Right atrium auricular region (tissue), 2 donors: Measurements from ENCODE around the gene OR5T2. TPM values are rescaled to one million over a fixed set of nuclear protein-coding genes. Genes with fewer than 3 reads are reported as not detected.

Experiments
- DNase-seq: peaks from one replicate; pipeline ENCODE4 v3.0.0-alpha.2; 2019; ENCODE audit warnings: low spot score
- H3K27ac ChIP-seq, 2 donors: fragments of 200-600 bp; sonication (generic); 1 replicate in 1 of 2; 2 replicates in 1 of 2; pipeline ENCODE4 v1.5.1; 2016 to 2019
- H3K27me3 ChIP-seq, 2 donors: fragments of 200-600 bp; sonication (generic); one replicate each; pipeline versions ENCODE4 v1.5.1 to v1.6.0; 2017 to 2019
- H3K36me3 ChIP-seq: fragments of 200-600 bp; sonication (generic); one replicate; pipeline ENCODE4 v1.5.1; 2016
- H3K4me1 ChIP-seq, 2 donors: fragments of 200-600 bp; sonication (generic); one replicate each; pipeline versions ENCODE4 v1.5.1 to v1.6.0; 2017 to 2019
- H3K4me3 ChIP-seq, 2 donors: fragments of 200-600 bp; sonication (generic); 1 replicate in 1 of 2; 2 replicates in 1 of 2; pipeline ENCODE4 v1.5.1; 2017 to 2019; ENCODE audit warnings: mild to moderate bottlenecking in 1 of 2, moderate library complexity in 1 of 2
- H3K9me3 ChIP-seq, 2 donors: fragments of 200-600 bp; sonication (generic); one replicate each; pipeline ENCODE4 v1.5.1; 2019
- total RNA-seq, 2 donors: library from RNA; depleted of rRNA; stranded (reverse); fragments of >200 nt; gene quantifications; one replicate each; pipeline ENCODE4 v1.1.0, GENCODE V29; 2016
- TF ChIP-seq, protein P1 (sequence below), 2 donors: fragments of 200-600 bp; sonication (generic); IDR thresholded peaks; one replicate each; pipeline ENCODE4 v1.5.1; 2019; ENCODE audit warnings: antibody characterized with exemption in 2 of 2

The OR5T2 gene
- total RNA-seq, 2 donors from 2014 or later: not detected

DNA sequence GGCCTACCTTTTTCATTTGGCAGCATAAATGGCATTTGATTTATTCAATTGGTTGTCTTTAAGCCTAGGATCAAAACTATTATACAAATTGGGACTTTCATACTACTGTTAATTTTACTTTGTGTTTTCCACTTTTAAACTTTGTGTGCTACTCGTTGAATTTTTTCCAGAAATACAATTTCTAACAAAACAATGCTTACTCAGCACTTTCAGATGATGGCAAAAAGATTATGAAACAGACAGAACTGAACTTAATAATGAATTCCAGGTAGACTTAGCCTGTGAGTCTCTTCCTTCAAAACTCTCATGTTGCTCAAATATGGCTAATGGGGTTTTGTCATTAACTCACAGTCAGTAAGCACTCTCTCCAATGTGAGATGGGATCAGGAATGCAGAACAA lies 26.3 kb downstream of the OR5T2 start:
- H3K9me3 ChIP-seq: no peaks in the 10 kb centered on the region
- no peak for DNase-seq

DNA sequence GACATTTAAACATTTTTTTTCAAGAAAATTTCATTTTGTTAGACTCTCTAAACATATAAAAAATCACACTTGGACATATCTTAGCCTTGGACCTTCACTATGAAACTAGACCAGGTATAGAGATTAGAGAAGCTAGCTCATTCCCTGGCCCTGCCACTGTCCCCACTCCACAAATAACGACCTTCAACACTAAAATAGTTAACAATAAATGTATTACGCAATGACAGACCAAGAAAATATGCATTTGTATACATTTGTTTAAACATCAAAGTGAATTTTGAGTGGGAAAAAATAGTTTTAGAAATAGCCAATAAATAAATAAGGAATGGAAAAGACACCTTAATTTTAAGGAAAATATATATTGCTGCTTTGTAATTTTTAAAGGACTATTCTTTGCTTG lies 36.7 kb downstream of the OR5T2 start:
- Histone ChIP-seq H3K9me3 (no peaks in the 10 kb centered on the region), H3K4me1 (no peaks in the 10 kb centered on the region)

More for the DNA sequence above, 26.3 kb downstream of the OR5T2 start:
- H3K4me1 ChIP-seq: no peaks in the 10 kb centered on the region
- TF ChIP-seq, protein P1, sequence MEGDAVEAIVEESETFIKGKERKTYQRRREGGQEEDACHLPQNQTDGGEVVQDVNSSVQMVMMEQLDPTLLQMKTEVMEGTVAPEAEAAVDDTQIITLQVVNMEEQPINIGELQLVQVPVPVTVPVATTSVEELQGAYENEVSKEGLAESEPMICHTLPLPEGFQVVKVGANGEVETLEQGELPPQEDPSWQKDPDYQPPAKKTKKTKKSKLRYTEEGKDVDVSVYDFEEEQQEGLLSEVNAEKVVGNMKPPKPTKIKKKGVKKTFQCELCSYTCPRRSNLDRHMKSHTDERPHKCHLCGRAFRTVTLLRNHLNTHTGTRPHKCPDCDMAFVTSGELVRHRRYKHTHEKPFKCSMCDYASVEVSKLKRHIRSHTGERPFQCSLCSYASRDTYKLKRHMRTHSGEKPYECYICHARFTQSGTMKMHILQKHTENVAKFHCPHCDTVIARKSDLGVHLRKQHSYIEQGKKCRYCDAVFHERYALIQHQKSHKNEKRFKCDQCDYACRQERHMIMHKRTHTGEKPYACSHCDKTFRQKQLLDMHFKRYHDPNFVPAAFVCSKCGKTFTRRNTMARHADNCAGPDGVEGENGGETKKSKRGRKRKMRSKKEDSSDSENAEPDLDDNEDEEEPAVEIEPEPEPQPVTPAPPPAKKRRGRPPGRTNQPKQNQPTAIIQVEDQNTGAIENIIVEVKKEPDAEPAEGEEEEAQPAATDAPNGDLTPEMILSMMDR (IDR thresholded peaks at IDR 0.05): no peak
- no peaks in the 10 kb centered on the region for H3K36me3 ChIP-seq
- no peak overlapping the region for H3K27ac ChIP-seq
- no peak overlapping the region for H3K4me3 ChIP-seq
- no peaks in the 10 kb centered on the region for H3K27me3 ChIP-seq

DNA sequence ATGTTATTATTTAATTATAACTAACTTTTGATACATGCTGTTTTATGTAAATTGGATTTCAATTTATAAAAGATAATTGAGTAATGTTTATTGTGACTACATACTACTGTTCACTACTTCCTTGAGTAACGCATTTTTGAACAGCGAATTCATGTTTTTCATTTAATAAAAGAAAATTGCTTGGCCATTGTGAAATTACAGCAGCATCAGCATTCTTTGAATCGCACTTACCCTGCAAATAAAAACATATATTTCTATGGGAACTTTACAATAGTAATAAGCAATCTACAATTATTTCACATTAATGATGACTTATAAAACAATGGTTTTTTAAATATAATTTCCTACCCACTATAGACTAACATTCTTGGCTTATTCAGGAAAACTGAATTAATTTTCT lies 37.4 kb downstream of the OR5T2 start:
- no peaks in the 10 kb centered on the region for H3K4me1 ChIP-seq
- H3K27ac ChIP-seq: no peak overlapping the region
- no peak for DNase-seq
- peaks cover 0 to 4% of the 10 kb centered on the region in 2 donors for H3K9me3 ChIP-seq
- H3K27me3 ChIP-seq: no peaks in the 10 kb centered on the region
- H3K36me3 ChIP-seq: no peaks in the 10 kb centered on the region
- H3K4me3 ChIP-seq: no peak overlapping the region
- TF ChIP-seq, protein P1 (IDR thresholded peaks at IDR 0.05): no peak

More for the DNA sequence above, 36.7 kb downstream of the OR5T2 start:
- DNase-seq: no peak
- Histone ChIP-seq H3K27me3 (no peaks in the 10 kb centered on the region), H3K4me3 (no peak overlapping the region), H3K27ac (no peak overlapping the region), H3K36me3 (no peaks in the 10 kb centered on the region)
- TF ChIP-seq, protein P1 (IDR thresholded peaks at IDR 0.05): no peak

DNA sequence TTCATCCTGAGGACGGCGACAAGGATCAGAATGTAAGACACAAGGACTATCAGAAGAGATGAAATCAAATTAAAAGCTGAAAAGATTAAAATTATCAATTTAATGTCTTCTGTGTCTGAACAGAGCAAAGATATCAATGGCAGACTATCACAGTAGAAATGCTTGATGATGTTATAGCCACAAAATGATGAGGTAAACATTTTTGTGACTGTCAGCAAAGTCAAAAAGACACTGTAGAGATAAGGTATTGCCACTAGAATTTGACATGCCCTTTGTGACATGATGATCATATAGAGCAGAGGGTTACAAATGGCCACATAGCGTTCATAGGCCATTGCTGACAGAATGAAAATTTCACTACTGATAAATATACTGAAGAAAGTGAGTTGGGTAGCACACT lies 45.5 kb downstream of the OR5T2 start:
- TF ChIP-seq, protein P1 (IDR thresholded peaks at IDR 0.05): no peak
- Histone ChIP-seq H3K9me3 (peaks cover 0 to 16% of the 10 kb centered on the region in 2 donors), H3K27ac (no peak overlapping the region), H3K4me3 (no peak overlapping the region), H3K36me3 (no peaks in the 10 kb centered on the region), H3K27me3 (no peaks in the 10 kb centered on the region), H3K4me1 (no peaks in the 10 kb centered on the region)
- DNase-seq: no peak

DNA sequence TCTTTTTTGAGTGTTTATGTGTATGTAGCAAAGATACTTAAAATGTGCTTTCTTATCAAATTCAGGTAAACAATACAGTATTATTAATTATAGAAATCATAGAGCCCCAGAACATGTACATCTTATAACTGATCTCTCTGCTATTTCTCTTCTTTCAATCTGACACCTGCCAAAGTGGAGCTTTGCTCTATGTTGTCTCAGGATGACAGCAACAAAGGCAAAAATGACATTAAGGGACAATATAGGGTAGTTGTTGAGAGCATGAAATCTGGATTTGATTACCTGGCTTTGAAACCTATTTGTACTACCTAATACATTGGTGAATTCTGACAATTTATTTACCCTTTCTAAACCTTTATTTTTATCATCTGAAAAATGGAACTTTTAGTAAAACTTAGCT lies 50.6 kb downstream of the OR5T2 start:
- Histone ChIP-seq H3K27ac (no peak overlapping the region), H3K27me3 (no peaks in the 10 kb centered on the region), H3K4me3 (no peak overlapping the region), H3K4me1 (no peaks in the 10 kb centered on the region), H3K9me3 (peaks cover 0 to 22% of the 10 kb centered on the region in 2 donors), H3K36me3 (no peaks in the 10 kb centered on the region)
- TF ChIP-seq, protein P1 (IDR thresholded peaks at IDR 0.05): no peak
- DNase-seq: no peak

Other genes with a start within 250 kb of the OR5T2 start
- not detected for gene OR5F1, start 239.6 kb downstream of the OR5T2 start, total RNA-seq
- not detected for gene OR5AS1, start 206.6 kb downstream of the OR5T2 start, total RNA-seq
- not detected for gene OR8I2, start 140.9 kb downstream of the OR5T2 start, total RNA-seq
- gene OR8H2, start 130.6 kb downstream of the OR5T2 start, total RNA-seq: not detected
- gene OR8H3, start 111.9 kb downstream of the OR5T2 start, total RNA-seq: not detected
- not detected for gene OR8J3, start 94.1 kb downstream of the OR5T2 start, total RNA-seq
- not detected for gene OR8K5, start 73.9 kb downstream of the OR5T2 start, total RNA-seq
- not detected for gene OR5J2, start 57.6 kb downstream of the OR5T2 start, total RNA-seq
- gene OR5T3, start 18.0 kb upstream of the OR5T2 start, total RNA-seq: not detected
- not detected for gene OR5T1, start 39.9 kb upstream of the OR5T2 start, total RNA-seq
- gene OR8H1, start 58.0 kb upstream of the OR5T2 start, total RNA-seq: not detected
- not detected for gene OR8K3, start 80.9 kb upstream of the OR5T2 start, total RNA-seq
- gene OR8K1, start 111.8 kb upstream of the OR5T2 start, total RNA-seq: not detected
- not detected for gene OR8J1, start 120.0 kb upstream of the OR5T2 start, total RNA-seq
- not detected for gene OR8U1, start 141.4 kb upstream of the OR5T2 start, total RNA-seq
- gene OR5AL1, start 178.4 kb upstream of the OR5T2 start, total RNA-seq: not detected
- gene OR5M3, start 239.1 kb upstream of the OR5T2 start, total RNA-seq: not detected